Esophagus (tissue), 2 donors: ENCODE results near the gene CYSLTR1. TPM values are rescaled to one million over a fixed set of nuclear protein-coding genes. Genes with fewer than 3 reads are reported as not detected.
"Not testable (repeated sequence)": the region's sequence is repeated elsewhere in the genome, so short reads cannot be mapped to it uniquely, and the experiment has no call there.

Experiments used
- H3K27ac ChIP-seq, 2 donors: one replicate each; pipeline ENCODE4 v1.5.1; 2013; ENCODE audit warnings: low read depth in 2 of 2, mild to moderate bottlenecking in 2 of 2, inconsistent platforms in 1 of 2, low read length in 1 of 2, moderate library complexity in 1 of 2
- H3K27me3 ChIP-seq, 2 donors: one replicate each; pipeline ENCODE4 v1.6.1; 2013; ENCODE audit warnings: low read length in 2 of 2, control low read depth in 1 of 2, mild to moderate bottlenecking in 1 of 2; ENCODE audit not compliant: insufficient read depth in 2 of 2, control insufficient read depth in 1 of 2
- H3K36me3 ChIP-seq, 2 donors: one replicate each; pipeline ENCODE4 v1.6.1; 2013; ENCODE audit warnings: low read length in 1 of 2; ENCODE audit not compliant: control insufficient read depth in 2 of 2, insufficient read depth in 2 of 2
- H3K4me1 ChIP-seq, 2 donors: one replicate each; pipeline ENCODE4 v1.6.1; 2013; ENCODE audit warnings: low read length in 1 of 2; ENCODE audit not compliant: control insufficient read depth in 2 of 2, insufficient read depth in 2 of 2
- H3K4me3 ChIP-seq, 2 donors: one replicate each; pipeline ENCODE4 v1.5.1; 2013; ENCODE audit warnings: low read length in 2 of 2, mild to moderate bottlenecking in 2 of 2, low read depth in 1 of 2, moderate library complexity in 1 of 2
- H3K9me3 ChIP-seq, 2 donors: one replicate each; pipeline ENCODE4 v1.6.1; 2013; ENCODE audit warnings: mild to moderate bottlenecking in 2 of 2, low read depth in 1 of 2, low read length in 1 of 2, moderate library complexity in 1 of 2; ENCODE audit not compliant: control insufficient read depth in 2 of 2, insufficient read depth in 1 of 2
- WGBS, 2 donors: extraction: QIAGEN DNeasy Blood & Tissue Kit; methylation state at CpG; one replicate each; pipeline ENCODE4 v1.1.7; 2013; 5-methylcytosine and 5-hydroxymethylcytosine counted together
- polyA plus RNA-seq, 2 donors: library from polyadenylated mRNA; stranded (reverse); fragments of 200-250 nt; gene quantifications; one replicate each; pipeline ENCODE4 v1.2.3, GENCODE V29; 2013
- donor health status: healthy with polysubstance abuse.
- donor health status: Bipolar disorder and iron deficiency.

The CYSLTR1 gene
- polyA plus RNA-seq, 2 donors: 0.84 to 1.0 TPM

- 65 to 76% methylated on average over 2 of the region's 2 CpGs for WGBS, 2 donors
- no peaks in the 10 kb centered on the region for H3K4me1 ChIP-seq
- no peak overlapping the region for H3K27ac ChIP-seq
- no peaks in the 10 kb centered on the region for H3K9me3 ChIP-seq
- H3K27me3 ChIP-seq: no peaks in the 10 kb centered on the region
- H3K4me3 ChIP-seq: no peak overlapping the region
- H3K36me3 ChIP-seq: no peaks in the 10 kb centered on the region
Observed at GRCh38 chrX:78283511-78283910, 43.9 kb downstream of the CYSLTR1 start.

- Histone ChIP-seq H3K36me3 (no peaks in the 10 kb centered on the region), H3K4me1 (no peaks in the 10 kb centered on the region), H3K27ac (no peak overlapping the region), H3K9me3 (no peaks in the 10 kb centered on the region), H3K4me3 (no peak overlapping the region), H3K27me3 (no peaks in the 10 kb centered on the region)
Observed at GRCh38 chrX:78237127-78237526, 90.3 kb downstream of the CYSLTR1 start.

GRCh38 chrX:78226047-78226446 lies 101.4 kb downstream of the CYSLTR1 start:
- H3K27me3 ChIP-seq, H3K36me3 ChIP-seq, H3K4me3 ChIP-seq, H3K27ac ChIP-seq, H3K4me1 ChIP-seq, H3K9me3 ChIP-seq: not testable (repeated sequence)

Other genes with a start within 250 kb of the CYSLTR1 start
- 100 to 1,000 TPM in 1 of 2 donors, 10 to 100 TPM in 1; 86.0 to 238 TPM for gene PGK1, start 223.4 kb downstream of the CYSLTR1 start, polyA plus RNA-seq
- gene TAF9B, start 188.0 kb downstream of the CYSLTR1 start, polyA plus RNA-seq: 10 to 100 TPM; 10.6 to 10.9 TPM